GM11168 (cell line): ENCODE data around the gene PBXIP1.
"Not testable (repeated sequence)": the region's sequence is repeated elsewhere in the genome, so short reads cannot be mapped to it uniquely, and the experiment has no call there.

Source experiments
- in situ Hi-C: fragments of 300-500 bp; cut with MboI; formaldehyde crosslinking; loops from one replicate; pipeline ENCODE4 v1.12.0; 2022; ENCODE audit warnings: low sequenced_read_pairs; ENCODE audit not compliant: unreplicated experiment

PBXIP1 gene

GRCh38 chr1:154955718-154956543 is at the start of gene PBXIP1:
TSS of gene PBXIP1 (minus strand) at chr1:154956099. CDS start at chr1:154953721, 2,378 bp downstream.
- in situ Hi-C loops, result no loop called here

- in situ Hi-C loops, result no loop called here
Measured at GRCh38 chr1:155005076-155006011, 49.4 kb upstream of the PBXIP1 start.

- in situ Hi-C loops, result no loop called here
Measured at GRCh38 chr1:155004352-155005075, 48.6 kb upstream of the PBXIP1 start.

- in situ Hi-C loops, result no loop called here
Measured at GRCh38 chr1:155003766-155004351, 48.0 kb upstream of the PBXIP1 start.

- in situ Hi-C loops, result no loop called here
Measured at GRCh38 chr1:155003227-155003765, 47.4 kb upstream of the PBXIP1 start.

- in situ Hi-C loops, result no loop called here
Measured at GRCh38 chr1:155002464-155003226, 46.7 kb upstream of the PBXIP1 start, which contains the start of gene ZBTB7B. TSS of gene ZBTB7B (plus strand) at chr1:155002802. CDS start at chr1:155014661, 11,859 bp downstream.

GRCh38 chr1:155001675-155002463 is 46.0 kb upstream of the PBXIP1 start:
- in situ Hi-C loops, result no loop called here

- in situ Hi-C loops, result no loop called here
Measured at GRCh38 chr1:155001425-155001674, 45.5 kb upstream of the PBXIP1 start.

GRCh38 chr1:155000726-155001424 is 45.0 kb upstream of the PBXIP1 start:
- in situ Hi-C loops, result no loop called here

GRCh38 chr1:155000411-155000725 is 44.5 kb upstream of the PBXIP1 start:
- in situ Hi-C loops, result no loop called here

GRCh38 chr1:154999571-155000410 is 43.9 kb upstream of the PBXIP1 start:
- in situ Hi-C loops, result no loop called here

- in situ Hi-C loops, result no loop called here
Measured at GRCh38 chr1:154998818-154999570, 43.1 kb upstream of the PBXIP1 start.

- in situ Hi-C loops, result no loop called here
Measured at GRCh38 chr1:154998201-154998780, 42.4 kb upstream of the PBXIP1 start.

GRCh38 chr1:154996966-154997701 is 41.2 kb upstream of the PBXIP1 start:
- in situ Hi-C loops, result no loop called here

- in situ Hi-C loops, result not testable (repeated sequence)
Measured at GRCh38 chr1:154995301-154995983, 39.5 kb upstream of the PBXIP1 start.
